Ascending aorta (tissue), 2 donors: Measurements from ENCODE around the gene JUNB. TPM values are rescaled to one million over a fixed set of nuclear protein-coding genes. Genes with fewer than 3 reads are reported as not detected.

Source experiments
- DNase-seq, 2 donors: peaks; one replicate each; pipeline ENCODE4 v3.0.0-alpha.2; 2019; ENCODE audit warnings: low spot score in 2 of 2
- H3K27ac ChIP-seq, 2 donors: fragments of 200-600 bp; sonication (generic); one replicate each; pipeline ENCODE4 v1.5.1; 2016 to 2017; ENCODE audit warnings: mild to moderate bottlenecking in 1 of 2
- H3K27me3 ChIP-seq: fragments of 200-600 bp; sonication (generic); one replicate; pipeline ENCODE4 v1.5.1; 2017
- H3K36me3 ChIP-seq, 2 donors: fragments of 200-600 bp; sonication (generic); one replicate each; pipeline ENCODE4 v1.5.1; 2016
- H3K4me1 ChIP-seq, 2 donors: fragments of 200-600 bp; sonication (generic); one replicate each; pipeline ENCODE4 v1.5.1; 2016 to 2017; ENCODE audit warnings: mild to moderate bottlenecking in 1 of 2
- H3K4me3 ChIP-seq, 2 donors: fragments of 200-600 bp; sonication (generic); one replicate each; pipeline ENCODE4 v1.5.1; 2016 to 2017; ENCODE audit warnings: mild to moderate bottlenecking in 1 of 2
- H3K9me3 ChIP-seq, 2 donors: fragments of 200-600 bp; sonication (generic); one replicate each; pipeline ENCODE4 v1.5.1; 2016
- CTCF ChIP-seq, 3 experiments: fragments of 200-600 bp in 2 of 3; fragments of 450-650 bp in 1 of 3; sonication (generic) in 2 of 3; IDR thresholded peaks; one replicate each; pipeline ENCODE4 v1.5.1; 2016 to 2019; ENCODE audit warnings: antibody characterized with exemption in 3 of 3, mild to moderate bottlenecking in 1 of 3, moderate library complexity in 1 of 3
- intact Hi-C: fragments of 100-400 bp; cut with DNase I; formaldehyde crosslinking; loops from one replicate; pipeline ENCODE4 v1.15.1; 2023
- total RNA-seq: library from RNA; depleted of rRNA; stranded (reverse); fragments of >200 nt; gene quantifications from one replicate; pipeline ENCODE4 v1.1.0, GENCODE V29; 2016

The JUNB gene
- total RNA-seq, 1 donor from 2014 or later = 3,581 TPM

- H3K9me3 ChIP-seq = no peaks in the 10 kb centered on the region
- peak within 1 kb of the TSS; percentile 72 to 86 for H3K27ac ChIP-seq
- peak within 1 kb of the TSS; percentile 53 to 69 for H3K4me3 ChIP-seq
- intact Hi-C loops = loop anchor here (5.0 kb wide), 3 partner anchors 32 to 1592 kb away; partner anchors contain the start of genes IER2, RNASEH2A and STX10
- H3K27me3 ChIP-seq = no peaks in the 10 kb centered on the region
- TF ChIP-seq CTCF (IDR thresholded peaks at IDR 0.05) = no peak
- H3K36me3 ChIP-seq = no peaks in the 10 kb centered on the region
- DNase-seq = peak in 1 of 2 donors; percentile 78
- peaks cover 21 to 47% of the 10 kb centered on the region in 2 donors for H3K4me1 ChIP-seq
These were observed 16.4 kb upstream of the JUNB start, which contains the start of gene HOOK2 for GRCh38 chr19:12774588-12775555. Gene HOOK2, minus strand, starts transcription at chr19:12775552. Its CDS starts 103 bp downstream, at chr19:12775449.

- Histone ChIP-seq H3K4me3 (peak overlapping the region; percentile 68 to 70), H3K27me3 (no peaks in the 10 kb centered on the region), H3K27ac (peak overlapping the region; percentile 93 to 96), H3K4me1 (peaks cover 21 to 49% of the 10 kb centered on the region in 2 donors), H3K36me3 (no peaks in the 10 kb centered on the region), H3K9me3 (no peaks in the 10 kb centered on the region)
- DNase-seq = peak; percentile 43 to 89
- TF ChIP-seq CTCF (IDR thresholded peaks at IDR 0.05) = peak; percentile 97 to 98 (median 98)
- intact Hi-C loops = loop anchor here (1.0 to 5.0 kb wide), 3 partner anchors 19 to 1590 kb away; partner anchors contain the start of genes IER2 and STX10
These were observed 13.9 kb upstream of the JUNB start for GRCh38 chr19:12777217-12778016.

GRCh38 chr19:12778017-12778904, 13.0 kb upstream of the JUNB start:
- peak in 1 of 2 donors; percentile 86 for DNase-seq
- peak overlapping the region; percentile 68 to 70 for H3K4me3 ChIP-seq
- H3K9me3 ChIP-seq = no peaks in the 10 kb centered on the region
- no peaks in the 10 kb centered on the region for H3K27me3 ChIP-seq
- no peak for TF ChIP-seq CTCF (IDR thresholded peaks at IDR 0.05)
- H3K27ac ChIP-seq = peak overlapping the region; percentile 93 to 96
- intact Hi-C loops = loop anchor here (5.0 kb wide), 2 partner anchors 374 to 1589 kb away; partner anchors contain the start of genes IER2 and STX10
- no peaks in the 10 kb centered on the region for H3K36me3 ChIP-seq
- peaks cover 24 to 48% of the 10 kb centered on the region in 2 donors for H3K4me1 ChIP-seq

GRCh38 chr19:12778905-12779161, 12.5 kb upstream of the JUNB start:
- Histone ChIP-seq H3K36me3 (no peaks in the 10 kb centered on the region), H3K4me1 (peaks cover 30 to 51% of the 10 kb centered on the region in 2 donors), H3K27me3 (no peaks in the 10 kb centered on the region), H3K27ac (peak overlapping the region; percentile 93 to 96), H3K9me3 (no peaks in the 10 kb centered on the region), H3K4me3 (peak overlapping the region; percentile 68 to 70)
- TF ChIP-seq CTCF (IDR thresholded peaks at IDR 0.05) = no peak
- intact Hi-C loops = loop anchor here (1.0 to 5.0 kb wide), 3 partner anchors 12 to 1588 kb away; partner anchors contain the start of genes IER2, JUNB and STX10
- no peak for DNase-seq
